Right lobe of liver (tissue), 6 donors: ENCODE measurements around the gene MSN. TPM values are rescaled to one million over a fixed set of nuclear protein-coding genes. Genes with fewer than 3 reads are reported as not detected.
A peak's percentile ranks its signal among the peaks of the same experiment; 100 is the strongest.

Experiments used
- ATAC-seq, 4 donors: fragments of 200-7000 bp; cut with Tn5 transposase; one replicate each; pipeline ENCODE4 v1.9.1; 2020; ENCODE audit warnings: mild to moderate bottlenecking in 4 of 4, moderate library complexity in 4 of 4
- DNase-seq, 3 donors: peaks; one replicate each; pipeline ENCODE4 v3.0.0-alpha.2; 2020
- H3K27ac ChIP-seq, 3 donors: fragments of 200-600 bp; one replicate each; pipeline ENCODE4 v1.8.0; 2022
- H3K27me3 ChIP-seq, 2 donors: fragments of 200-600 bp; one replicate each; pipeline ENCODE4 v1.8.0; 2022
- H3K36me3 ChIP-seq, 4 donors: fragments of 200-600 bp; sonication (generic) in 1 of 4; one replicate each; pipeline versions ENCODE4 v1.5.1 to v1.8.0; 2017 to 2022; ENCODE audit warnings: control low read depth in 1 of 4
- H3K4me1 ChIP-seq, 4 donors: fragments of 200-600 bp; sonication (generic) in 1 of 4; one replicate each; pipeline versions ENCODE4 v1.5.1 to v1.8.0; 2017 to 2022; ENCODE audit warnings: control low read depth in 1 of 4
- H3K4me3 ChIP-seq, 3 donors: fragments of 200-600 bp; one replicate each; pipeline ENCODE4 v1.8.0; 2022
- H3K9me3 ChIP-seq, 4 donors: fragments of 200-600 bp; sonication (generic) in 1 of 4; one replicate each; pipeline versions ENCODE4 v1.5.1 to v1.8.0; 2017 to 2022; ENCODE audit warnings: control low read depth in 1 of 4
- POLR2A ChIP-seq: fragments of 450-650 bp; IDR thresholded peaks from one replicate; pipeline ENCODE4 v1.6.1; 2017; ENCODE audit warnings: antibody characterized with exemption, mild to moderate bottlenecking
- WGBS: methylation state at CpG from one replicate; pipeline ENCODE4 v1.1.6; 2018; ENCODE audit warnings: low coverage, low lambda C conversion rate; ENCODE audit not compliant: insufficient coverage; ENCODE audit errors: missing lambda C conversion rate; 5-methylcytosine and 5-hydroxymethylcytosine counted together
- intact Hi-C, 2 donors: fragments of 100-400 bp; cut with DNase I; formaldehyde crosslinking; loops; one replicate each; pipeline versions ENCODE4 v1.11.2 to v1.14.1; 2022
- total RNA-seq, 6 experiments: library from RNA; depleted of rRNA in 2 of 6; stranded (reverse); fragments of >200 nt in 2 of 6; fragmentation: NEBNext Ultra II Directional in 3 of 6; extraction: Animal tissue kit (Norgen Biotek cat#: 25700) in 3 of 6; gene quantifications; one replicate each; pipeline versions ENCODE4 v1.1.0 to v1.2.4, GENCODE V29; 2016 to 2023
- TF ChIP-seq, protein P1 (sequence below), 4 donors: fragments of 200-600 bp in 3 of 4; fragments of 450-650 bp in 1 of 4; IDR thresholded peaks; one replicate each; pipeline versions ENCODE4 v1.5.1 to v1.8.0; 2016 to 2022; ENCODE audit warnings: antibody characterized with exemption in 4 of 4, mild to moderate bottlenecking in 2 of 4
- donor health status: DM: no; HTN: yes; CAD: no.
- donor health status: DM: no; HTN: no; CAD: no.
- donor health status: DM: no; HTN: no; CAD: no.
- donor health status: DM: no; HTN: yes; CAD: no.
- donor health status: DM: no; HTN: yes; CAD: no.

Gene MSN
- total RNA-seq, 6 experiments from 2014 or later, result 63.6 to 150 (median 104) TPM

DNA sequence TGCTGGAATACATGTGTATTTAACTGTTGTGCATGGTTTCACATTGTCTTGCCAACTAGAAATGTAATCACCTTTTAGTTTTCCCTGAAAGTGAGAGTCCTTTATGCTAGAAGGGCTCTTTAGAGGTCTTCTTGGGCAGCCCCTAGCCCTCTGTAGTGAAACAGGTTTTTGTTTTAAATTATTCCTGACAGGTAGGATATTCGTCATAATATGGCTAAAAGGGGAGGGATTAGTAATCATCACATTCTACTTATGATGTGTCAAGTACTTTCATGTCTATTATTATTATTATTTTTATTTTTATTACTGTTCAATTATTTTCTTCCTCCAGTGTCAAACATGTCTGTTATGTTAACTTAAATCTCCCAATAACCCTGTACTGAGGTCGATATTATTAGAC, 35.5 kb downstream of the MSN start:
- Histone ChIP-seq H3K36me3 (no peaks in the 10 kb centered on the region), H3K27ac (no peak overlapping the region), H3K9me3 (no peaks in the 10 kb centered on the region), H3K27me3 (no peaks in the 10 kb centered on the region), H3K4me3 (no peak overlapping the region), H3K4me1 (peaks cover 0 to 20% (median 7%) of the 10 kb centered on the region in 4 donors)
- TF ChIP-seq POLR2A, result no peak
- TF ChIP-seq, protein P1, sequence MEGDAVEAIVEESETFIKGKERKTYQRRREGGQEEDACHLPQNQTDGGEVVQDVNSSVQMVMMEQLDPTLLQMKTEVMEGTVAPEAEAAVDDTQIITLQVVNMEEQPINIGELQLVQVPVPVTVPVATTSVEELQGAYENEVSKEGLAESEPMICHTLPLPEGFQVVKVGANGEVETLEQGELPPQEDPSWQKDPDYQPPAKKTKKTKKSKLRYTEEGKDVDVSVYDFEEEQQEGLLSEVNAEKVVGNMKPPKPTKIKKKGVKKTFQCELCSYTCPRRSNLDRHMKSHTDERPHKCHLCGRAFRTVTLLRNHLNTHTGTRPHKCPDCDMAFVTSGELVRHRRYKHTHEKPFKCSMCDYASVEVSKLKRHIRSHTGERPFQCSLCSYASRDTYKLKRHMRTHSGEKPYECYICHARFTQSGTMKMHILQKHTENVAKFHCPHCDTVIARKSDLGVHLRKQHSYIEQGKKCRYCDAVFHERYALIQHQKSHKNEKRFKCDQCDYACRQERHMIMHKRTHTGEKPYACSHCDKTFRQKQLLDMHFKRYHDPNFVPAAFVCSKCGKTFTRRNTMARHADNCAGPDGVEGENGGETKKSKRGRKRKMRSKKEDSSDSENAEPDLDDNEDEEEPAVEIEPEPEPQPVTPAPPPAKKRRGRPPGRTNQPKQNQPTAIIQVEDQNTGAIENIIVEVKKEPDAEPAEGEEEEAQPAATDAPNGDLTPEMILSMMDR (IDR thresholded peaks at IDR 0.05), result no peak
- no peak for ATAC-seq
- no peak for DNase-seq
- WGBS, result 19% methylated on average over 2 of the region's 2 CpGs
- intact Hi-C loops, result no loop called here

- H3K27me3 ChIP-seq, result no peaks in the 10 kb centered on the region
- peaks cover 0 to 18% (median 7%) of the 10 kb centered on the region in 4 donors for H3K4me1 ChIP-seq
- 25% methylated on average over 5 of the region's 5 CpGs for WGBS
- no peak overlapping the region for H3K4me3 ChIP-seq
- no peak for ATAC-seq
- no peaks in the 10 kb centered on the region for H3K36me3 ChIP-seq
- intact Hi-C loops, result no loop called here
- DNase-seq, result no peak
- no peak for TF ChIP-seq POLR2A
- TF ChIP-seq, protein P1 (IDR thresholded peaks at IDR 0.05), result no peak
- H3K27ac ChIP-seq, result peak overlapping the region in 2 of 3 donors; percentile 24 to 43
- no peaks in the 10 kb centered on the region for H3K9me3 ChIP-seq
Observed at GRCh38 chrX:65705439-65705838, 38.0 kb downstream of the MSN start.

- peak in 1 of 3 donors; percentile 37 for DNase-seq
- 60% methylated on average over 1 of the region's 5 CpGs for WGBS
Observed at GRCh38 chrX:65706041-65706828, 38.8 kb downstream of the MSN start.

DNA sequence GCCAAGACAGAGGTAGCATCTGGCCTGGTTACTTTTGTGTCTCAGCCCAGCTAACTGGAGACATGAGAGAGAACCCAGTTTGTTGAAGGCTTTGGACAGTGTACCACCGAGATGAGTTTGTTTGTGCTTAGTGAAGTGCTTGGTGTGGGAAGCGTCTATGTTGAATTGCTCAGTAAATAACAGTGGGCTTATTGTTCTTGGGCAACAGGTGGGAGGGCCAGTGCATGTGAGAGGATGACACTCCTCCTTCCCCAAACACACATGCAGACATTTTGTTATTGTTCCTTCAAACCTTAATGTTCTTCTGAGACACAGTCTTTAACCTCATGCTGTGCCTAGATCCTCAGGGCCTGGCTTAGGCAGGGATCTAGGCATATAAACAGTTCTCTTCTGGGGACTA, 39.7 kb downstream of the MSN start:
- H3K4me1 ChIP-seq, result peaks cover 0 to 17% (median 7%) of the 10 kb centered on the region in 4 donors
- H3K9me3 ChIP-seq, result no peaks in the 10 kb centered on the region
- no peak overlapping the region for H3K4me3 ChIP-seq
- H3K27ac ChIP-seq, result no peak overlapping the region
- intact Hi-C loops, result no loop called here
- TF ChIP-seq, protein P1 (IDR thresholded peaks at IDR 0.05), result no peak
- TF ChIP-seq POLR2A, result no peak
- ATAC-seq, result no peak
- DNase-seq, result no peak
- WGBS, result 80% methylated on average over 1 of the region's 2 CpGs
- no peaks in the 10 kb centered on the region for H3K36me3 ChIP-seq
- H3K27me3 ChIP-seq, result no peaks in the 10 kb centered on the region

More at GRCh38 chrX:65706041-65706828, 38.8 kb downstream of the MSN start:
- intact Hi-C loops, result no loop called here
- ATAC-seq, result peak; percentile 22 to 66 (median 46)
- TF ChIP-seq, protein P1 (IDR thresholded peaks at IDR 0.05), result no peak
- TF ChIP-seq POLR2A, result no peak
- Histone ChIP-seq H3K4me3 (no peak overlapping the region), H3K36me3 (no peaks in the 10 kb centered on the region), H3K27ac (peak overlapping the region; percentile 9 to 43 (median 24)), H3K4me1 (peaks cover 0 to 17% (median 7%) of the 10 kb centered on the region in 4 donors), H3K27me3 (no peaks in the 10 kb centered on the region), H3K9me3 (no peaks in the 10 kb centered on the region)
